Thyroid gland (tissue), 4 donors: ENCODE data around the gene OVOL2. TPM values are rescaled to one million over a fixed set of nuclear protein-coding genes. Genes with fewer than 3 reads are reported as not detected.

Source experiments
- DNase-seq, 2 donors: peaks; one replicate each; pipeline ENCODE4 v3.0.0-alpha.2; 2019
- H3K27ac ChIP-seq, 3 donors: fragments of 200-600 bp; sonication (generic); 1 replicate in 2 of 3; 2 replicates in 1 of 3; pipeline ENCODE4 v1.5.1; 2016 to 2019; ENCODE audit warnings: mild to moderate bottlenecking in 1 of 3, moderate library complexity in 1 of 3
- H3K27me3 ChIP-seq: fragments of 200-600 bp; sonication (generic); one replicate; pipeline ENCODE4 v1.5.1; 2019
- H3K36me3 ChIP-seq, 2 donors: fragments of 200-600 bp; sonication (generic); one replicate each; pipeline ENCODE4 v1.5.1; 2016 to 2019
- H3K4me1 ChIP-seq, 2 donors: fragments of 200-600 bp; sonication (generic); one replicate each; pipeline ENCODE4 v1.5.1; 2017 to 2019
- H3K4me3 ChIP-seq, 3 donors: fragments of 200-600 bp; sonication (generic); replicated peaks in 1 of 3; 1 replicate in 2 of 3; 2 replicates in 1 of 3; pipeline ENCODE4 v1.5.1; 2016; ENCODE audit warnings: mild to moderate bottlenecking in 1 of 3
- H3K9me3 ChIP-seq: fragments of 200-600 bp; sonication (generic); one replicate; pipeline ENCODE4 v1.5.1; 2017
- POLR2A ChIP-seq, 2 donors: fragments of 450-650 bp; IDR thresholded peaks; one replicate each; pipeline ENCODE4 v1.6.1; 2017; ENCODE audit warnings: antibody characterized with exemption in 2 of 2, mild to moderate bottlenecking in 2 of 2, moderate library complexity in 1 of 2
- WGBS, 2 donors: methylation state at CpG; one replicate each; pipeline ENCODE4 v1.1.5; 2017; 5-methylcytosine and 5-hydroxymethylcytosine counted together
- intact Hi-C: fragments of 100-400 bp; cut with DNase I; formaldehyde crosslinking; loops from one replicate; pipeline ENCODE4 v1.15.1; 2023
- total RNA-seq, 4 donors: library from RNA; depleted of rRNA; stranded (reverse); fragments of >200 nt; gene quantifications; one replicate each; pipeline ENCODE4 v1.2.3, GENCODE V29; 2016
- TF ChIP-seq, protein P1 (sequence below), 6 experiments: fragments of 200-600 bp in 3 of 6; fragments of 450-650 bp in 3 of 6; sonication (generic) in 3 of 6; IDR thresholded peaks; one replicate each; pipeline ENCODE4 v1.5.1; 2016 to 2019; ENCODE audit warnings: antibody characterized with exemption in 6 of 6, mild to moderate bottlenecking in 2 of 6, inconsistent platforms in 1 of 6, moderate library complexity in 1 of 6

OVOL2 gene
- total RNA-seq, 4 donors from 2014 or later, result 12.6 to 17.4 (median 13.5) TPM

DNA sequence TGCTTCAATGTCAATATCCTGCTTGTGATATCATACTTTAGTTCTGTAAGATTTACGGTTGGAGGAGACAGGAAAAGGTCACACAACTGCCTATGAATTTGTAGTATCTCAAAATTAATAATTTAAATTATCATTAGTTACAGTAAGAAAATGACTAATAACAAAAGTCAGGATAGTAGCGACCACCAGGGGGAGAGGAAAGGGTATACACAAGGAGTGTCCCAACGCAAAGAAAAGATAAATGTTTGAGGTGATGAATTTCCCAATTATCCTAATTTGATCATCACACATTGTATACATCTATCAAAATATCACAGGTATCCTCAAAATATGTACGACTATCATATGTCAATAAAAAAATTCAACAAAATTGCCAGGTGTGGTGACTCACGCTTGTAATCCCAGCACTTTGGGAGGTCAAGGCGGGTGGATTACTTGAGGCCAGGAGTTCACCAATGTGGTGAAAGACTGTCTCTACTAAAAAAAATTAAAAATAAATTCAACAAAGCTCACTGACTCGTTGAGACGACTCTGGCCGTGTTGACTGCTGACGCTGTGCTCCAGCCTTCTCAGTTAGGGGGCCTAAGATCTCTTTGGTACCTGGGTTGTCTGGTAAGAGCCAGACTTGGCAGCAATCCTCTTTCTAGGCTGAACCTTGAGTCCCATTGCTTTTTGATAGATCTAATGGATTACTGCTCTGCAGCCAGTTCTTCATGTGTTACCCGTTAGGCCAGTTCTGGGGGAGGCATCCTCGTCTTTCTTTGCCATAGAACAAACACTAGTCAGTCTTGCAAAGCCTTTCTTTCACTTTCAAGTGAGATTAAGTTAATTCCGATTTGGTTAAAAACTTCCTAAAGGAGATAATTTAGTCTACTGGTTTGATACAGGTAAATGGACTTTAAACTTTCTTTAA is 9.0 kb upstream of the OVOL2 start:
- Histone ChIP-seq H3K4me1 (no peaks in the 10 kb centered on the region), H3K36me3 (no peaks in the 10 kb centered on the region), H3K27me3 (no peaks in the 10 kb centered on the region), H3K4me3 (no peak overlapping the region), H3K9me3 (no peaks in the 10 kb centered on the region), H3K27ac (no peak overlapping the region)
- no peak for DNase-seq
- intact Hi-C loops, result no loop called here
- TF ChIP-seq, protein P1, sequence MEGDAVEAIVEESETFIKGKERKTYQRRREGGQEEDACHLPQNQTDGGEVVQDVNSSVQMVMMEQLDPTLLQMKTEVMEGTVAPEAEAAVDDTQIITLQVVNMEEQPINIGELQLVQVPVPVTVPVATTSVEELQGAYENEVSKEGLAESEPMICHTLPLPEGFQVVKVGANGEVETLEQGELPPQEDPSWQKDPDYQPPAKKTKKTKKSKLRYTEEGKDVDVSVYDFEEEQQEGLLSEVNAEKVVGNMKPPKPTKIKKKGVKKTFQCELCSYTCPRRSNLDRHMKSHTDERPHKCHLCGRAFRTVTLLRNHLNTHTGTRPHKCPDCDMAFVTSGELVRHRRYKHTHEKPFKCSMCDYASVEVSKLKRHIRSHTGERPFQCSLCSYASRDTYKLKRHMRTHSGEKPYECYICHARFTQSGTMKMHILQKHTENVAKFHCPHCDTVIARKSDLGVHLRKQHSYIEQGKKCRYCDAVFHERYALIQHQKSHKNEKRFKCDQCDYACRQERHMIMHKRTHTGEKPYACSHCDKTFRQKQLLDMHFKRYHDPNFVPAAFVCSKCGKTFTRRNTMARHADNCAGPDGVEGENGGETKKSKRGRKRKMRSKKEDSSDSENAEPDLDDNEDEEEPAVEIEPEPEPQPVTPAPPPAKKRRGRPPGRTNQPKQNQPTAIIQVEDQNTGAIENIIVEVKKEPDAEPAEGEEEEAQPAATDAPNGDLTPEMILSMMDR (IDR thresholded peaks at IDR 0.05), result no peak
- TF ChIP-seq POLR2A (IDR thresholded peaks at IDR 0.05), result no peak
- WGBS, 2 donors, result 69 to 70% methylated on average over 13 of the region's 13 CpGs

DNA sequence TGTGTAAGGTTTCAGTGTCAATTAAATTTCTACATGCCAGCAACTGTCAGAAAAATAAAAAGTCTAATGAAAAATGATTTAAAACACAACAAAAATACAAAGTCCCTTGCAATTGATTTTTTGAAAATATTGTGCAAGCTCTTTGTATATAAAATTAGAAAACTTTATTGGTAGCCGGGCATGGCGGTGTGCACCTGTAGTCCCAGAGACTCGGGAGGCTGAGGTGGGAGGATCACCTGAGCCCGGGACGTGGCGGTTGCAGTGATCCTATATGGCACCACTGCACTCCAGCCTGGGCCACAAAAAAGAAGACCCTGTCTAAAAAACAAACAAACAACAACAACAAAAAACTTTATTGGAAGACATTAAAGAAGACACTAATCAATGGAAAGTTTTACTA is 6.0 kb upstream of the OVOL2 start:
- Histone ChIP-seq H3K4me3 (no peak overlapping the region), H3K27me3 (no peaks in the 10 kb centered on the region), H3K4me1 (peaks cover 3 to 4% of the 10 kb centered on the region in 2 donors), H3K9me3 (no peaks in the 10 kb centered on the region), H3K36me3 (no peaks in the 10 kb centered on the region), H3K27ac (no peak overlapping the region)
- intact Hi-C loops, result no loop called here
- no peak for DNase-seq
- WGBS, 2 donors, result 94 to 95% methylated on average over 6 of the region's 6 CpGs
- no peak for TF ChIP-seq POLR2A (IDR thresholded peaks at IDR 0.05)
- TF ChIP-seq, protein P1 (IDR thresholded peaks at IDR 0.05), result no peak

DNA sequence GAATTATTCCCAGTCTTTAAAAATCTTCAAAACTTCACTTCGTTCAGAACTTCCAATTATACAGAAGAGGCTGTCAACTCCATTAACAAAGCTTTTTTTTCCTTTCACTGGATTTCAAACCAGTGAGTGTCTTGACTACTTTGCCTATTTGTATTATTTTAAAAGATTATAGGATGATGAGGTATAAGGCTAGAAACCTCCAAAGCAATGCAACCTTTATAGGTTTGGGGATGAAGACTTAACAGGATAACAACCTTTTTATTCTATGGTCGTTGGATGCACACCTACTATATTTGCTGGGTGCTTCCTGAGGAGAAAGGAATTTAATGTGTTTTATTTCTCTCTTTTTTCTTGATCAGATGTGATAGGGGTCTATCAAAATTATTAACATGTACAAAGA is 1.9 kb upstream of the OVOL2 start:
- Histone ChIP-seq H3K4me1 (peaks cover 8 to 18% of the 10 kb centered on the region in 2 donors), H3K27me3 (no peaks in the 10 kb centered on the region), H3K9me3 (no peaks in the 10 kb centered on the region), H3K4me3 (peak overlapping the region in 1 of 3 donors; percentile 63), H3K27ac (peak overlapping the region in 1 of 3 donors; percentile 74), H3K36me3 (no peaks in the 10 kb centered on the region)
- TF ChIP-seq, protein P1 (IDR thresholded peaks at IDR 0.05), result no peak
- TF ChIP-seq POLR2A (IDR thresholded peaks at IDR 0.05), result no peak
- WGBS, 2 donors, result 32 to 37% methylated on average over 2 of the region's 2 CpGs
- DNase-seq, result no peak
- intact Hi-C loops, result loop anchor here (10.0 kb wide), 1 partner anchor 215 kb away; no protein-coding TSS in a partner anchor

DNA sequence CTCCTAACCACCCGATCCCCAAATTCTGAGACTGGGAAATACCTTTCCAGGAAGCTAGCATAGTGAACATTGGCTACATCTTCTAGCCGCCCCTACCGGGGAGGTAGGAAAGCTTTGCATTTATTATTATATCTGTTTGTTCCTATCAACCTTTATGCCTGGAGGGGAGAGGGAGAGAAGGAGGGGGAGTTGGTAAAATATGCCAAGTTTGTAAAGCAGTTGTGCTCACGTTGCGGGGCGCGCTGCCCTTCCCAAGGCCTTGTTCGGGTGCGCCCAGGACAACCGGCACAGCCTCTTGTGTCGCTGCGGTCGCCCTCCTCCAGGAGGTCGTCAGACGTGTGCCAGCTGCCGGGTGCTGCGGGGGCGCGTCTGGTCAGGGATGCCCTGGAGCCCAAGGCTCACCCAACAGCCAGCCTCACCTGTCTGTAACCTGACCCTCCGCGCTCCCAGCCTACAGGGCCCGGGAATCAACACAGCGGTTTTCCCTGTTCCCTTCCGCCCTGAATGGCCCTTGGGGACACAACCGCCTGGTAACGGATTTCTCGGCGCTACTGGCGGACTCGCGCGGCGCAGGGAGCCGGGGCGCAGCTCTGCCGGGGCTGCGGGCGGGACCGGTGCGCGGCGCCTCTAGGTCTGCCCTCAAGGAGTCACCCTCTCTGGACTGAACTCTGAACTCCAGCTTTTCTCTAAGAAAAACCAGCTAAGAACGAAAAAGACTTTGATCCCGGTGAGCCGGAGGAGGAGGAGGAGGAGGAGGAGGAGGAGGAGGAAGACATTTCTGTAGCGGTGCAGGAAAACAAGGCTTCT is 1.1 kb upstream of the OVOL2 start:
- Histone ChIP-seq H3K9me3 (no peaks in the 10 kb centered on the region), H3K4me1 (peaks cover 8 to 18% of the 10 kb centered on the region in 2 donors), H3K4me3 (peak overlapping the region in 2 of 3 donors; percentile 17 to 63), H3K27me3 (no peaks in the 10 kb centered on the region), H3K36me3 (no peaks in the 10 kb centered on the region), H3K27ac (peak overlapping the region; percentile 74 to 88 (median 79))
- DNase-seq, result peak; percentile 71 to 73
- 2 to 3% methylated on average over 28 to 42 of the region's 46 CpGs for WGBS, 2 donors
- TF ChIP-seq, protein P1 (IDR thresholded peaks at IDR 0.05), result peak in 1 of 6 experiments; percentile 25
- TF ChIP-seq POLR2A (IDR thresholded peaks at IDR 0.05), result peak in 1 of 2 donors; percentile 58
- intact Hi-C loops, result loop anchor here (10.0 kb wide), 1 partner anchor 216 kb away; no protein-coding TSS in a partner anchor
